Keratinocyte (primary cell): ENCODE results near the gene HOXB13. TPM values are rescaled to one million over a fixed set of nuclear protein-coding genes. Genes with fewer than 3 reads are reported as not detected.
"Not testable (repeated sequence)": the region's sequence is repeated elsewhere in the genome, so short reads cannot be mapped to it uniquely, and the experiment has no call there.

Experiments used
- DNase-seq: peaks from one replicate; pipeline ENCODE4 v3.0.0-alpha.2; 2011; ENCODE audit warnings: low read depth, missing footprints, low spot score
- FAIRE-seq: peaks from 2 replicates; lab custom pipeline; 2011; peaks lifted over from hg19 to GRCh38; lab: Jason Lieb, UNC
- H2AFZ ChIP-seq: 2 replicates; pipeline ENCODE4 v1.6.0; 2012; ENCODE audit warnings: low read length, control low read depth, inconsistent platforms; ENCODE audit not compliant: control insufficient read depth
- H3K27ac ChIP-seq: 2 replicates; pipeline ENCODE4 v1.5.1; 2011; ENCODE audit warnings: low read length; ENCODE audit not compliant: control insufficient read depth, insufficient read depth
- H3K27me3 ChIP-seq: 3 replicates; pipeline ENCODE4 v1.6.0; 2011; ENCODE audit warnings: low read length; ENCODE audit not compliant: control insufficient read depth, insufficient read depth; ENCODE audit errors: extremely low read depth
- H3K36me3 ChIP-seq, 2 experiments: 2 replicates in 1 of 2; 3 replicates in 1 of 2; pipeline ENCODE4 v1.5.1; 2011; ENCODE audit warnings: low read length in 2 of 2, mild to moderate bottlenecking in 1 of 2; ENCODE audit not compliant: control insufficient read depth in 2 of 2, insufficient read depth in 2 of 2; ENCODE audit errors: extremely low read depth in 1 of 2
- H3K4me1 ChIP-seq: 3 replicates; pipeline ENCODE4 v1.5.1; 2011; ENCODE audit warnings: low read length; ENCODE audit not compliant: control insufficient read depth, insufficient read depth; ENCODE audit errors: extremely low read depth
- H3K4me2 ChIP-seq: 3 replicates; pipeline ENCODE4 v1.6.0; 2011; ENCODE audit warnings: low read depth, low read length; ENCODE audit not compliant: control insufficient read depth, insufficient read depth; ENCODE audit errors: extremely low read depth
- H3K4me3 ChIP-seq, 3 experiments: fragments of 200-600 bp in 1 of 3; sonication (generic) in 1 of 3; 2 replicates in 2 of 3; 3 replicates in 1 of 3; pipeline ENCODE4 v1.5.1; 2011 to 2016; ENCODE audit warnings: low read length in 3 of 3, mild to moderate bottlenecking in 3 of 3, control low read depth in 2 of 3, inconsistent platforms in 1 of 3, low read depth in 1 of 3, mixed read lengths in 1 of 3, mixed run types in 1 of 3, moderate library complexity in 1 of 3; ENCODE audit not compliant: control insufficient read depth in 2 of 3, insufficient read depth in 2 of 3; ENCODE audit errors: extremely low read depth in 1 of 3
- H3K79me2 ChIP-seq: 2 replicates; pipeline ENCODE4 v1.6.0; 2012; ENCODE audit warnings: low read length; ENCODE audit not compliant: control insufficient read depth, insufficient read depth
- H3K9ac ChIP-seq: 3 replicates; pipeline ENCODE4 v1.6.0; 2011; ENCODE audit warnings: low read length; ENCODE audit not compliant: control insufficient read depth, insufficient read depth; ENCODE audit errors: extremely low read depth
- H3K9me1 ChIP-seq: 3 replicates; pipeline ENCODE4 v1.6.0; 2011; ENCODE audit warnings: low read length; ENCODE audit not compliant: control insufficient read depth, insufficient read depth; ENCODE audit errors: extremely low read depth
- H3K9me3 ChIP-seq: 2 replicates; pipeline ENCODE4 v1.5.1; 2012; ENCODE audit warnings: low read depth, low read length; ENCODE audit not compliant: control insufficient read depth
- H4K20me1 ChIP-seq: 3 replicates; pipeline ENCODE4 v1.6.0; 2011; ENCODE audit warnings: low read length; ENCODE audit not compliant: control insufficient read depth, insufficient read depth; ENCODE audit errors: extremely low read depth
- EZH2 ChIP-seq: IDR thresholded peaks from one replicate; pipeline ENCODE4 v1.6.1; 2012; ENCODE audit warnings: inconsistent platforms, mild to moderate bottlenecking, low read length, moderate library complexity
- dilution Hi-C: fragments of 300-500 bp; cut with MboI; formaldehyde crosslinking; loops from one replicate; pipeline ENCODE4 v1.7.0; 2020; ENCODE audit warnings: low sequenced_read_pairs; ENCODE audit not compliant: extremely low pct_ligation_motif_present
- polyA plus RNA-seq, 5 experiments: library from polyadenylated mRNA; depleted of rRNA in 3 of 5; stranded (reverse) in 3 of 5; stranded (forward) in 1 of 5; unstranded in 1 of 5; fragments of >200 nt; gene quantifications; 1 replicate in 1 of 5; 2 replicates in 3 of 5; 3 replicates in 1 of 5; pipeline versions ENCODE4 v1.2.1 to v1.2.3, GENCODE V29; 2011 to 2012; ENCODE audit warnings: missing spikeins in 2 of 5, low read depth in 1 of 5, low replicate concordance in 1 of 5
- TF ChIP-seq, protein P1 (sequence below), 3 experiments: IDR thresholded peaks in 1 of 3; conservative IDR thresholded peaks in 1 of 3; optimal IDR thresholded peaks in 1 of 3; 2 replicates in 2 of 3; 3 replicates in 1 of 3; pipeline versions ENCODE3 to v1.5.1; 2011; ENCODE audit warnings: low read length in 3 of 3, mild to moderate bottlenecking in 3 of 3, moderate library complexity in 2 of 3, control low read depth in 1 of 3, inconsistent platforms in 1 of 3; ENCODE audit not compliant: insufficient read depth in 2 of 3; ENCODE audit errors: extremely low read depth in 1 of 3

The HOXB13 gene
- polyA plus RNA-seq, 1 donor (not counting 4 experiments of a cell fraction or from before 2014, with no cell fraction given), result not detected

DNA sequence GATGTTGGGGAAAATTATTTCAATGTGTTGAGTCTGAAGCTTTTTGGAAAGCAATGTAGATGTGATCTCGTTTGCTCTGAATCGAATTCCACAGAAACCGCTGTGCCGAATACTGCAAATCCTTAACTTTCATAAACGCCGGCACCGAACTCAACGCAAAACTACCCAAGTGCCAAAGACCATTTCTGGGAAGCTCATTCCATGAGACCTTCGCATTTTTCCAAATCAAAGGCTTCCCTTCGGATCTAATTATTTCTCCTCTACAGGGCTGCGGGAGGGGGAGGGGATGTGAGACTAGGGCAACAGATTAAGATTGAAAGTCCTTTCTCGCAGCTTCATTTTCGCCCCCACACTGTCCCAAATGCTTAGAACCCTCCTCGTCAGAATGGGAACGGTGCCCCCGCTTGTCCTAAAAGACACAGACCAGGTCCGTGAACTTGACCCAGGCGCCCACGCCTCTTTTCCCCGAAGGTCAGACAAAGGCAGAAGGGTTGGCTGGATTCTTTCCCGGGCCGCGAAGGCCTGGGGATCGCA is 10.3 kb downstream of the HOXB13 start:
- Histone ChIP-seq H4K20me1 (peaks cover 7% of the 10 kb centered on the region), H3K4me2 (no peak overlapping the region), H3K36me3 (no peaks in the 10 kb centered on the region), H3K79me2 (no peaks in the 10 kb centered on the region), H2AFZ (no peak overlapping the region), H3K9ac (no peak overlapping the region), H3K9me3 (no peaks in the 10 kb centered on the region), H3K9me1 (no peaks in the 10 kb centered on the region), H3K4me1 (peaks cover 2% of the 10 kb centered on the region), H3K4me3 (no peak overlapping the region), H3K27me3 (peaks cover 88% of the 10 kb centered on the region), H3K27ac (no peak overlapping the region)
- FAIRE-seq, result no peak
- TF ChIP-seq, protein P1, sequence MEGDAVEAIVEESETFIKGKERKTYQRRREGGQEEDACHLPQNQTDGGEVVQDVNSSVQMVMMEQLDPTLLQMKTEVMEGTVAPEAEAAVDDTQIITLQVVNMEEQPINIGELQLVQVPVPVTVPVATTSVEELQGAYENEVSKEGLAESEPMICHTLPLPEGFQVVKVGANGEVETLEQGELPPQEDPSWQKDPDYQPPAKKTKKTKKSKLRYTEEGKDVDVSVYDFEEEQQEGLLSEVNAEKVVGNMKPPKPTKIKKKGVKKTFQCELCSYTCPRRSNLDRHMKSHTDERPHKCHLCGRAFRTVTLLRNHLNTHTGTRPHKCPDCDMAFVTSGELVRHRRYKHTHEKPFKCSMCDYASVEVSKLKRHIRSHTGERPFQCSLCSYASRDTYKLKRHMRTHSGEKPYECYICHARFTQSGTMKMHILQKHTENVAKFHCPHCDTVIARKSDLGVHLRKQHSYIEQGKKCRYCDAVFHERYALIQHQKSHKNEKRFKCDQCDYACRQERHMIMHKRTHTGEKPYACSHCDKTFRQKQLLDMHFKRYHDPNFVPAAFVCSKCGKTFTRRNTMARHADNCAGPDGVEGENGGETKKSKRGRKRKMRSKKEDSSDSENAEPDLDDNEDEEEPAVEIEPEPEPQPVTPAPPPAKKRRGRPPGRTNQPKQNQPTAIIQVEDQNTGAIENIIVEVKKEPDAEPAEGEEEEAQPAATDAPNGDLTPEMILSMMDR (optimal IDR thresholded peaks at IDR 0.05 in 1 of 3, IDR thresholded peaks at IDR 0.05 in 1 of 3, conservative IDR thresholded peaks at IDR 0.05 in 1 of 3; ENCODE audit: extremely low read depth in 1 of 3, insufficient read depth in 2 of 3, low read length in 3 of 3), result no peak
- TF ChIP-seq EZH2, result no peak
- DNase-seq, result no peak
- dilution Hi-C loops, result no loop called here

DNA sequence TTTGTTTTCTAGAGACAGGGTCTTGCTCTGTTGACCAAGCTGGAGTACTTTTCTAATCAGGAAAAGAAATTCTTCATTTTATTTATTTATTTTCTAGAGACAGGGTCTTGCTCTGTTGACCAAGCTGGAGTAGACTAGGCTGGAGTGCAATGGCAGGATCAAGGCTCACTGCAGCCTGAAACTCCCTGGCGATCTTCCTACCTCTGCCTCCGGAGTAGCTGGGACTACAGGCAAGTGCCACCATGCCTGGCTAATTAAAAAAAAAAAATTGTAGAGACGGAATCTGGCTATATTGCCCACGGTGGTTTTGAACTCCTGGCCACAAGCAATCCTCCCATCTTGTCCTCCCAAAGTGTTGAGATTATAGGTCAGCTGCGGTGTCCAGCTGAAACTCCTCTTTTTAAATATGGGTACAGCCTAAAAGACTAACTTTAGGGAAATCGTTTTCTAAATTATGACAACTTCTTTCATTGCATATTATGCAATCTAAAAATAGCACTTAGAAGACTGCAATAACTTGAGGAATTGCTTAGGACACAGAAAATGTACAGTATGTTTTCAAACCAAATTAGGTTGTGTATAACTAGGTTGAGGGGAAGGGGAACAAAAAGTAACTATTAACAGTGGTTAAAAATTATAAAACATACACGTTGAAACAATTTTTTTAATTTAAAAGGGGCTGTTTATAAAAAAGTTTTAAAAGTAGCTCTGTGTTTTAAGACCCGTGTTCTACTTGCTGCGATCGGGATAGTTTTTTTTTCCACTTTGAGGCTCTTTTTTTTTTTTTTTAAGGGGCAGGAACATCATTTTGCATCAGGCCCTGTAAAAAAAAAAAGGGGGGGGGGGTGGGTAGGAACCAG is 11.0 kb downstream of the HOXB13 start:
- H4K20me1 ChIP-seq, result peaks cover 7% of the 10 kb centered on the region
- TF ChIP-seq, protein P1 (optimal IDR thresholded peaks at IDR 0.05 in 1 of 3, IDR thresholded peaks at IDR 0.05 in 1 of 3, conservative IDR thresholded peaks at IDR 0.05 in 1 of 3; ENCODE audit: extremely low read depth in 1 of 3, insufficient read depth in 2 of 3, low read length in 3 of 3), result no peak
- TF ChIP-seq EZH2, result no peak
- H3K4me1 ChIP-seq, result no peaks in the 10 kb centered on the region
- no peak overlapping the region for H3K9ac ChIP-seq
- no peaks in the 10 kb centered on the region for H3K9me1 ChIP-seq
- dilution Hi-C loops, result no loop called here
- peaks cover 84% of the 10 kb centered on the region for H3K27me3 ChIP-seq
- H3K9me3 ChIP-seq, result no peaks in the 10 kb centered on the region
- H3K27ac ChIP-seq, result no peak overlapping the region
- DNase-seq (no peak), FAIRE-seq (no peak)
- no peaks in the 10 kb centered on the region for H3K79me2 ChIP-seq
- H3K4me2 ChIP-seq, result no peak overlapping the region
- no peaks in the 10 kb centered on the region for H3K36me3 ChIP-seq
- H3K4me3 ChIP-seq, result no peak overlapping the region
- H2AFZ ChIP-seq, result no peak overlapping the region

DNA sequence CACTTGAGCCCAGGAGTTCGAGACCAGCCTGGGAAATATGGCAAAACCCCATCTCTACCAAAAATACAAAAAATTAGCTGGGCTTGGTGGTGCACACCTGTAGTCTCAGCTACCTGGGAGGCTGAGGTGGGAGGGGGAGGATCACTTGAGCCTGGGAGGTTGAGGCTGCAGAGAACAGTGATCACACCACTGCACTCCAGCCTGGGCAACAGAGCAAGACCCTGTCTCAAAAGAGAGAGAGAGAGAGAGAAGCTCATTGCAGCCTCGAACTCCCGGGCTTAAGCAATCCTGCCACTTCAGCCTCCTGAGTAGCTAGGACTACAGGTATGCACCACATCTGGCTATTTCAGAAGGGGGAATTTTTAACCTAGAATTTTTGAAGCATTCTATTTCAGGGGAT is 12.0 kb downstream of the HOXB13 start:
- H3K27ac ChIP-seq, result not testable (repeated sequence)
- peaks cover 75% of the 10 kb centered on the region for H3K27me3 ChIP-seq

More for the DNA sequence above, 12.0 kb downstream of the HOXB13 start:
- H2AFZ ChIP-seq, H3K4me1 ChIP-seq, H3K79me2 ChIP-seq, DNase-seq, H3K36me3 ChIP-seq, FAIRE-seq, H3K9me1 ChIP-seq, H3K4me3 ChIP-seq, dilution Hi-C loops, H3K9me3 ChIP-seq, H4K20me1 ChIP-seq, H3K4me2 ChIP-seq, H3K9ac ChIP-seq: not testable (repeated sequence)
